ENCODE measurements around the gene VMO1. TPM values are rescaled to one million over a fixed set of nuclear protein-coding genes. Genes with fewer than 3 reads are reported as not detected.

VMO1 gene
- total RNA-seq, 4 donors from 2014 or later: 4.6 to 54.9 (median 5.7) TPM; not detected in 1

- no peak for TF ChIP-seq CTCF (IDR thresholded peaks at IDR 0.05; ENCODE audit: low read depth)
Observed at GRCh38 chr17:4785311-4786105, 656 bp downstream of the VMO1 start.

GRCh38 chr17:4782652-4783051, 3.5 kb downstream of the VMO1 start:
- TF ChIP-seq CTCF (IDR thresholded peaks at IDR 0.05; ENCODE audit: low read depth): no peak

GRCh38 chr17:4780325-4780955, 5.7 kb downstream of the VMO1 start:
- no peak for TF ChIP-seq CTCF (IDR thresholded peaks at IDR 0.05; ENCODE audit: low read depth)

GRCh38 chr17:4777969-4778760, 8.0 kb downstream of the VMO1 start:
- TF ChIP-seq CTCF (IDR thresholded peaks at IDR 0.05; ENCODE audit: low read depth): no peak

GRCh38 chr17:4772235-4772613, 13.9 kb downstream of the VMO1 start:
- no peak for TF ChIP-seq CTCF (IDR thresholded peaks at IDR 0.05; ENCODE audit: low read depth)

GRCh38 chr17:4771519-4772234, 14.5 kb downstream of the VMO1 start, which contains the start of gene TM4SF5:
Gene TM4SF5 (plus strand): TSS chr17:4771886. CDS start chr17:4771923, 37 bp downstream.
- no peak for TF ChIP-seq CTCF (IDR thresholded peaks at IDR 0.05; ENCODE audit: low read depth)

Measured in subcutaneous adipose tissue (tissue), 4 donors.